T-helper 1 cell treated with Interleukin-12 subunit alpha and Interleukin-12 subunit beta and Interleukin-4 antibody, amounts not matched to agents 30 ng/mL and 1 ng/mL, for 36 hours (primary cell): ENCODE measurements around the gene B4GALT3. TPM values are rescaled to one million over a fixed set of nuclear protein-coding genes. Genes with fewer than 3 reads are reported as not detected.

Source experiments
- intact Hi-C: fragments of 100-400 bp; cut with micrococcal nuclease; formaldehyde crosslinking; loops from one replicate; pipeline ENCODE4 v1.15.1; 2024
- total RNA-seq: library from RNA; stranded (reverse); gene quantifications from 2 replicates; pipeline ENCODE4 v1.2.3, GENCODE V29; 2022

B4GALT3 gene
- total RNA-seq, 1 donor from 2014 or later: 56.3 TPM

DNA sequence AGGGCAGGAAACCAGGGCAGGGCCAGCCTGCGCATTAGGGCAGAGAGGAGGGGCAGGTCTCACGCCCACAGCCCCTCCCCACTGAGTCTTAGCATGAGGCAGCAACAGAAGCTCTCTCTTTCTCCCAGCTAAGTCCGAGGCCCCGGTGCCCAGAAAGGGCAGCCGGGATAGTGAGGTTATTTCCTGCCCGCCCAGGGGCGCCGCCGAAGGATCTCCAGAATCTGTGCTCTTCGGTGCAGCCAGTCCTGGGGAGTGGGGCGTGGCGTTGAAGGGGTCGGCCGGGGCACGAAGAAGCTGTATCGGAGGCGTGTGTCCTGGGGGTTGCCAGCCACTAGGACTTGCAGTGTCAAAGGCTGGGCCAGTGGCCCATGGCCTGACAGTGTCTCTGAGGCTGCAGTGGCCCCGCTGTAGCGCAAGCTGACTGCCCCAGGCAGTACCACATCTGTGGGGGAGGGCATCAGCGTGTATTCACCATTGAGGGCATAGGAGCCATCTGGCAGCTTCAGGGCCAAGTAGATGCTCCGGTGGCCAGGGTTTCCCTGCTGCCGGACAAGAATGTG lies 13.7 kb upstream of the B4GALT3 start:
- intact Hi-C loops: no loop called here

- intact Hi-C loops: no loop called here
Measured at GRCh38 chr1:161189036-161189435, 11.7 kb upstream of the B4GALT3 start.

DNA sequence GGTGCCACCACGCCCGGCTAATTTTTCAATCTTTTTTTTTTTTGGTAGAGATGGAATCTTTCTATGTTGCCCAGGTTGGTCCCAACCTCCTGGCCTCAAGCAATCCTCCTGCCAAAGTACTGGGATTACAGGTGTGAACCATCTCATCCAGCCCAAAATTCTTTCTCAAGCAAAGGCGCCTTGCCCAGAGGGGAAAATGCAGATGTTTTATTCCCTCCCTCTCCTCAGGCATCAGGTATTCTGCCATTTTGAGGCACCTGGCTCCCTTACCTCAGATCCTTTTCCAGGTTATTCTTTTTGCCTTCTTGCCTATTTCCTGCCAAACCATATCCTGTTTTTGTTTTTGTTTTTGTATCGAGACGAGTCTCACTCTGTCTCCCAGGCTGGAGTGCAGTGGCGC lies 11.1 kb upstream of the B4GALT3 start:
- intact Hi-C loops: no loop called here

- intact Hi-C loops: loop anchor here (1.0 kb wide), 1 partner anchor 10 kb away; the partner anchor contains the start of gene B4GALT3
Measured at GRCh38 chr1:161187311-161187710, 10.0 kb upstream of the B4GALT3 start.

GRCh38 chr1:161185732-161186311 lies 8.5 kb upstream of the B4GALT3 start:
- intact Hi-C loops: loop anchor here (1.0 kb wide), 2 partner anchors 16 to 33 kb away; partner anchors contain the start of genes NDUFS2 and UFC1

DNA sequence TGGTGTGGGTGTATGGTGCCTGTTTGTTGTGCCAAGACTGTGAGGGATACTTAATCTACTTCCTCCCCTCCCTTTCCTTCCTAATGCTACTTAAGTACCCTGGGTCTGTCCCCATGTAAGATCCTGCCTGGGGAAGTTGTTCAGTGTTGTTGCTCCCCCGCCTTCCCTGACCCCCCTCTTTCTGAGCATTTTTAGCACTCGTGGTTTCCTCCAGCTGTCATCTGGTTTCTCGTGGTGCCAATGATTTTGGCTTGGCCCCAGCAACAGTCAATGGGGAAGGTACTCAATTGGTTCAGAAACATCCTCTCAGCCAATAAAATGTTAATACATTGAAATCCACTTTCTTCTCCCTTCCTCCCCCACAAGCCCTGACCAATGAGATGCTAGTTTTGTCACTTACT lies 8.0 kb upstream of the B4GALT3 start:
- intact Hi-C loops: loop anchor here (1.0 kb wide), 2 partner anchors 17 to 32 kb away; partner anchors contain the start of genes NDUFS2 and UFC1

GRCh38 chr1:161182214-161182613 lies 4.9 kb upstream of the B4GALT3 start:
- intact Hi-C loops: loop anchor here (1.0 kb wide), 3 partner anchors 10 to 43 kb away; partner anchors contain the start of gene PPOX

GRCh38 chr1:161180639-161181038 lies 3.3 kb upstream of the B4GALT3 start:
- intact Hi-C loops: no loop called here

- intact Hi-C loops: no loop called here
Measured at GRCh38 chr1:161179698-161180097, 2.4 kb upstream of the B4GALT3 start.

DNA sequence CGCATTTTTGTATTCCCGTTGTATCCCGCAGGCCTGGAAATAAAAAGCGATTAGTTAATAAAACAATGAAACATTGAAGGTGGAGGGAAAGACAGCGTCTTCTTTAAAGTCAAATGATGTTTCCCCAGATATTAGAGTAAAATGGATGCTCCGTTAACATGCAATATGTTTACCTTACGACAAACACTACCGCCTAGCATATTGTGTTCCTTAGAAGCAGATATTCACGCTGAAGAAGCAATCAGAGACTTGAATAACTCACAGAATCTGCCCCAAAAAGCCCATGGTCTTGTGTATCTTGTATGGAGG lies 583 bp upstream of the B4GALT3 start:
- intact Hi-C loops: loop anchor here (1.0 to 2.0 kb wide), 8 partner anchors 9 to 59 kb away; partner anchors contain the start of genes DEDD, PPOX, UFC1 and USP21

DNA sequence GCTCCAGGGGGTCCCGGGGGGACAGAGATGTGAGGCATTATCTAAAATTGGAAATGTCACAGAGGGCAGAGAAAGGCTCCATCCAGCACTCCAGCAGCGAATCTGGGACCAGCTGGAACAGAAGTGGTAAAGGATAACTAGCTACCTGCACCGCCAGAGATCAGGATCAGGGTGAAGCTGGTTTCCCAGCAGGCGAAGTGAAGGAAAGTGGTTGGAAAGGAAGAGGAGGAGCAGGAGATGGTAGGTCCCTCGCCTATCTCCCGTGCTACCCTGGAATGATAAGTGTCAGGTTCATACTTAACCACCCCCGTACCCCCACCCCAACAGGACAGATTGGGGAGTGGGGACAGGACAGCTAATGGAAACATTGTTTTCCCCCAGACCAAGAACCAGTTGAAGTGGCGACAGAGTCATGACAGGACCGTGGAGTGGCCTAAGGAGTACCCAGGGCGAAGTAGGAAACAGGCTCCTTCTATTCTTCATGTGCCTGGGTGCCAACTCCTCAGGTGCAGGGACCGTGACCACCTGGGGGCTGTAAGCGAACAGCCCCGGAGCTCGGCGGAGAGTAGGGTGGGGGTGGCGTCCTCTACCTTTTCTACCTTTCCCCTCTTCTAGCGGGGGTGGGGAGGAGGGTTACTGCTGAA lies 717 bp downstream of the B4GALT3 start:
- intact Hi-C loops: loop anchor here (1.0 to 2.0 kb wide), 8 partner anchors 10 to 57 kb away; partner anchors contain the start of genes DEDD, PPOX, UFC1 and USP21

- intact Hi-C loops: loop anchor here (2.0 kb wide), 1 partner anchor 17 kb away; the partner anchor contains the start of gene USP21
Measured at GRCh38 chr1:161175771-161176453, 1.4 kb downstream of the B4GALT3 start.

DNA sequence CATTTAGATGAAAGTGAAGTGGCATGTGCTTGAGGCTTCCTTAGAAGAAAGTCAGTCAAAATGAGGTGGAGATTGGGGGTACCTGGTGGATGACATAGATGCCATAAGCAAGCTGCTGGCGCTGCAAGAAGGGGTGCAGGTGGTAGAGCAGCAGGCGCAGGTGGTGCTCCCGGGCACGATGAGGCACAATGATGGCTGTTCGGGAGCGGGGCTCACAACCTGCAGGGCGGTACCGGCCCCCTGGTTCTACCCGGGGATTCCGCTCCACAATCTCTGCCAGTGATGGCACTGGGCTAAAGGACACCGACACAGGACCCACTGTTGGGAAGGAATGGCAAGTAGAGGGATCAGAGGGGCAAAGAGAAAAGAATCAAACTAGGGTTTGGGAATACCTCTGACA lies 2.4 kb downstream of the B4GALT3 start:
- intact Hi-C loops: no loop called here

DNA sequence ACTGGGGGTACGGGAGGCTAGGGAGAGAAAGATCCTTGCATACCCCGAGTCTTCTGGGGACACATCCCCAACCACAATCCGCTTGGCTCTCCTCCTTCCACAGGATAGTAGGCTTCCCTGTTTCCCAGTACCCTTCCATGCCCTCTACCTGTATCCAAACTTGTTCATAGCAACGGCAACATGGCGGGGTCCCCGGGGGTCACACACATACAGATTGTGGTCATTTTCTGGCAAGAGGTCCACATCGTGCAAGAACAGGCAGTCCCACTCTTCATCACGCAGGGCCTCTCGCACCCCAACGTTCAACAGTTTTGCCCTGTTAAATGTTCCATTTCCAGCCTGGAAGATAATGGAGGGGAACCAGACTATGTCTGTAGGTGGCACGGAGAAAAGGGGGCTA lies 3.6 kb downstream of the B4GALT3 start:
- intact Hi-C loops: no loop called here

DNA sequence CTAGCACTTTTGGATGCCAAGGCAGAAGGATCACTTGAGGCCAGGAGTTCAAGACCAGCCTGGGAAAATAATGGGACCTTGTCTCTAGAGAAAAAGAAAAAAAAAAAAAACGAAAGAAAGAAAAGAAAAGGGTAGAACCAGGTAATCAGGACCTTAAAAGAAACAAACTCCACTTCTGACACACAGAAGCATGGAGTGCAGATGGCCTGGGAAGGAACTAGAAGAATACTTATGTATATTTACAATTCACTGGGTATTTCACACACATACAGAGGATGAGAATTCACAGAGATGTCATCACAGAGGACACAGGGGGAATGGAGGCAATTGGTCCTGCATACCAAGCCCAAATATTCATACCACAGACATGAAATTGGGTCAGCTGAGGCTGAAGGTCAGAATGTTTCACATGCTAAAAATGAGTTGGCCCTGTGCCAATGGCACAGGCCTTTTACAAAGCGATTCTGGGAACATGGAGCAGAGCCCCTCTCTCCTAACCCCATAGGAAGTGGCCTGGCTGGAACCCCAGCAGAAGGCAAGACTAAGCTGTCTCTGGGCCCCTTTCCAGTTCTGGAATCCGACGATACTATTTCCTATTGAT lies 4.4 kb downstream of the B4GALT3 start:
- intact Hi-C loops: no loop called here

GRCh38 chr1:161172349-161172748 lies 5.0 kb downstream of the B4GALT3 start:
- intact Hi-C loops: no loop called here

DNA sequence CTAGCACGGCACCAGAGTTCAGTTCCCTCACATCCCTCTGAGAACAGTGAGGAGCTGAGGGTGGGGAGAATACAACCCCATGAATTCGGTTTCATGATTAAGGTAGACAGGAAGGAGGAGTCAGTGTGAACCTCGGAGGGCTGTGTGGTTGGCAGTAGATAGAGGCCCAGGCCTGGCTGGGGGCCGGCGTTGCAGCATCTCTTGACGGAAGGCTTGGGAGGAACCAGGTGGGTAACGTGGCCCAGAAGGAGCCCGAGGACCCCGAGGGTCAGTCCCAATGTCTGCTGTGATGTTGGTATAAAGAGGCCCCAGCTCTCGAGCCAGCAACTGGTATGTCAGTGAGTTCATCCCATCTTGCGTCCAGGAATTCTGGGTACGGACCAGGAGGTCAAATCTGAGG lies 5.6 kb downstream of the B4GALT3 start:
- intact Hi-C loops: no loop called here

- intact Hi-C loops: no loop called here
Measured at GRCh38 chr1:161171191-161171590, 6.1 kb downstream of the B4GALT3 start.

DNA sequence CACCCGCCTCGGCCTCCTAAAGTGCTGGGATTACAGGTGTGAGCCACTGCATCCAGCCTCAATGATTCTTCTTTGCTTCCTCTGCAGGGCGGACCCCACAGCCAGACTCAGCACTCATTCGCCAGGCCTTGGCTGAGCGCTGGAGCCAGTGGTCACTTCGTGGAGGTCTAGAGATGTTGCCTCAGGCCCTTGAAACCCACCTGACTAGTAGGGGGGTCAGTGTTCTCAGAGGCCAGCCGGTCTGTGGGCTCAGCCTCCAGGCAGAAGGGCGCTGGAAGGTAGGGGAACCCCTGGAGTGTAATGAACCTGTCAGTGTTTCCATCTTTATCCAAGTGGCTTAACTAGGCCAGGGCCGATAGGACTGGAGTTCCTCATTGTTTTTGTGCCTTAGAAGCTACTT lies 8.4 kb downstream of the B4GALT3 start:
- intact Hi-C loops: no loop called here

GRCh38 chr1:161166669-161167548 lies 10.4 kb downstream of the B4GALT3 start:
- intact Hi-C loops: loop anchor here (1.0 kb wide), 8 partner anchors 9 to 124 kb away; partner anchors contain the start of genes B4GALT3, DEDD, NDUFS2 and UFC1
